ENCODE data around the gene DTHD1. TPM values are rescaled to one million over a fixed set of nuclear protein-coding genes. Genes with fewer than 3 reads are reported as not detected.
A peak's percentile ranks its signal among the peaks of the same experiment; 100 is the strongest.

DTHD1 gene
- not detected in 3 replicates for total RNA-seq

DNA sequence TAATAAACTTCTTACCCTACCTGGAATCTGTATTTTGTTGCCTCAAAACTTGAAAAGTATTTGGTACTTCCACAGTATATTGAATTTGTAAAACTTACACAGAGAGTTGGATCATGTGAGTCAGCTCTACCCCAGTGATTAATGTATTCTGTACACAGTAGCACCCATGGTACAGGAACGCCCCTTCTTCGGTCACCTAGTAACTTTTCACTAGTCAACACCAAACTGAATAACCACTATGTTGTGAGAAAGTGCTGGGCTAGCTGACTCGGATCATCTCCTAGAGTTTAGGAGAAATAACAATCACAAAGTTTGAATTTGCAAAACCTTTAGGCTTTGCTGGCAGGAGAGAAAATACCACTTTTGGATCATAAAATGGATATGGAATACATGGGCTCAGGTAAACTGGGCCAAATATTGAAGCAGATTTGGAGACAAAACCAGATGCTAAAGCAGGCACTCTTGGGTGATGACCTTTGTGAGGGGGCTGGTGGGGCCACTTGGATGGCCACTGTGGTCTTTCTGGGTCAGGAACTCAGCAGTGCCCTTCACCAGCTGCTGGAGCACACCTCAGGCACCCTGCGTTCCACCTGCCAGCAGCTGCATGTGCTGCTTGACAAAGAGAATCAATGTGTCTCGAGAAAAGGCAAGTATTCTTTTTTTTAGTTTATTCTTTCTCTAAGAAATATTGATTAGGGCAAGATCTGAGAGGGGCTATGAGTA lies at the start of gene DTHD1:
Gene DTHD1, plus strand, starts transcription at position 233 of the 723 bp plus-strand sequence. Its CDS starts 143 bp downstream, at position 376.
- H3K27me3 Mint-ChIP-seq (ENCODE audit: low read depth), result peaks cover 1% of the 10 kb centered on the region
- TF ChIP-seq, protein P1, sequence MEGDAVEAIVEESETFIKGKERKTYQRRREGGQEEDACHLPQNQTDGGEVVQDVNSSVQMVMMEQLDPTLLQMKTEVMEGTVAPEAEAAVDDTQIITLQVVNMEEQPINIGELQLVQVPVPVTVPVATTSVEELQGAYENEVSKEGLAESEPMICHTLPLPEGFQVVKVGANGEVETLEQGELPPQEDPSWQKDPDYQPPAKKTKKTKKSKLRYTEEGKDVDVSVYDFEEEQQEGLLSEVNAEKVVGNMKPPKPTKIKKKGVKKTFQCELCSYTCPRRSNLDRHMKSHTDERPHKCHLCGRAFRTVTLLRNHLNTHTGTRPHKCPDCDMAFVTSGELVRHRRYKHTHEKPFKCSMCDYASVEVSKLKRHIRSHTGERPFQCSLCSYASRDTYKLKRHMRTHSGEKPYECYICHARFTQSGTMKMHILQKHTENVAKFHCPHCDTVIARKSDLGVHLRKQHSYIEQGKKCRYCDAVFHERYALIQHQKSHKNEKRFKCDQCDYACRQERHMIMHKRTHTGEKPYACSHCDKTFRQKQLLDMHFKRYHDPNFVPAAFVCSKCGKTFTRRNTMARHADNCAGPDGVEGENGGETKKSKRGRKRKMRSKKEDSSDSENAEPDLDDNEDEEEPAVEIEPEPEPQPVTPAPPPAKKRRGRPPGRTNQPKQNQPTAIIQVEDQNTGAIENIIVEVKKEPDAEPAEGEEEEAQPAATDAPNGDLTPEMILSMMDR (IDR thresholded peaks at IDR 0.05; ENCODE audit: unreplicated experiment), result no peak
- peaks cover 5% of the 10 kb centered on the region for H3K9me3 Mint-ChIP-seq
- H3K36me3 Mint-ChIP-seq, result no peaks in the 10 kb centered on the region
- H3K4me3 Mint-ChIP-seq, result no peak within 1 kb of the TSS
- peak within 1 kb of the TSS; percentile 85 for H3K27ac Mint-ChIP-seq
- peaks cover 20% of the 10 kb centered on the region for H3K4me1 Mint-ChIP-seq
- DNase-seq (ENCODE audit: low spot score in 2 of 2, unreplicated experiment in 2 of 2), result no peak

DNA sequence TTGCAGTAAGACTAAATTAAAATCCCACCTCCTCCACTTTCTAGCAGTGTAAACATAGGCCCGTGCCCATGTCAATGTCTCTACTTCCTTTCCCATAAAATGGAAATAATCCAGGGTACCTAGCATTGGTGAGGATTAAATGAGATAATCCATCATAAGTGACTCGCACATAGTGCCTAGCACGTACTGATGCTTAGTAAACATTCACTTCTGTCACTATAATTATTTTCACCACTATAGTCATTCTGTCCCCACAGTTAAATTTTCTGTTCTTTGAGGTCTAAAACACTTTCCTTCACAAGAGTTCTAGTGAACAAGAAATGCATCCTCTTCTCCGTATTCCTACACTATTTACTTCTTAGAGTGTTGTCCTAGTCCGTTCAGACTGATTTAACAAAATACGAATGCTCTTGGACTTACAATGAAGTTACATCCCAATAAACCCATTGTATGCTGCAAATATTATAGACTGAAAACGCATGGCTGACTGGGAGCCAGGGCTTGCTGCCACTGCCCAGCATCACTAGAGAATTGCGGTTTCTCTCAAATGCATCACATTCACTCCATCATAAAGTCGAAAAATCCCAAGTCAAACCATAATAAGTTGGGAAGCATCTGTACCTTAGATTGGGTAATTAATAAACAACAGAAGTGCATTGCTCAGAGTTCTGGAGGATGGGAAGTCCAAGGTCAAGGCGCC lies 47.7 kb upstream of the DTHD1 start:
- H3K4me1 Mint-ChIP-seq, result no peaks in the 10 kb centered on the region
- H3K27ac Mint-ChIP-seq, result no peak overlapping the region
- peaks cover 19% of the 10 kb centered on the region for H3K36me3 Mint-ChIP-seq
- H3K4me3 Mint-ChIP-seq, result no peak overlapping the region
- no peak for DNase-seq (ENCODE audit: low spot score in 2 of 2, unreplicated experiment in 2 of 2)
- peaks cover 32% of the 10 kb centered on the region for H3K9me3 Mint-ChIP-seq
- TF ChIP-seq, protein P1 (IDR thresholded peaks at IDR 0.05; ENCODE audit: unreplicated experiment), result no peak
- no peaks in the 10 kb centered on the region for H3K27me3 Mint-ChIP-seq (ENCODE audit: low read depth)

DNA sequence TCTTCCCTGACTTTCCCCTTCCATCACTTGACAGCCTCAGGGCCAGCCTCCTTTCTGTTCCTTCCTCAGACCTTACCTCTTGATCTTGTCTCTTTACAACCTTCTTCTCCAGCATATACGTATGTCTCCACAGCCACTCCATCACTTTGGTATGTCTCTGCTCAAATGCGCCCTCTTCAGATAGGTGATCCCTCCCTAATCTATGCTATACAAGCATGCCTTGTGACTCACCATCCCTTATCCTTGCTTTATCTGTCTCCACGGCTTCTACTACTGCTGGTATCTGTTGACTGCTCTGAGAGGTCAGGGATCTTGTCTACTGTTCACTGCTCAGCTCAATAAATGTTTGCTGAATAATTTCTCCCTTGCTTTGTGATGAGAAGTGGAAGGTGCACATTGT lies 46.1 kb upstream of the DTHD1 start:
- H3K9me3 Mint-ChIP-seq, result peaks cover 38% of the 10 kb centered on the region
- peaks cover 20% of the 10 kb centered on the region for H3K36me3 Mint-ChIP-seq
- no peak for DNase-seq (ENCODE audit: low spot score in 2 of 2, unreplicated experiment in 2 of 2)
- H3K4me3 Mint-ChIP-seq, result no peak overlapping the region
- TF ChIP-seq, protein P1 (IDR thresholded peaks at IDR 0.05; ENCODE audit: unreplicated experiment), result no peak
- H3K4me1 Mint-ChIP-seq, result peaks cover under 1% of the 10 kb centered on the region
- no peaks in the 10 kb centered on the region for H3K27me3 Mint-ChIP-seq (ENCODE audit: low read depth)
- no peak overlapping the region for H3K27ac Mint-ChIP-seq

DNA sequence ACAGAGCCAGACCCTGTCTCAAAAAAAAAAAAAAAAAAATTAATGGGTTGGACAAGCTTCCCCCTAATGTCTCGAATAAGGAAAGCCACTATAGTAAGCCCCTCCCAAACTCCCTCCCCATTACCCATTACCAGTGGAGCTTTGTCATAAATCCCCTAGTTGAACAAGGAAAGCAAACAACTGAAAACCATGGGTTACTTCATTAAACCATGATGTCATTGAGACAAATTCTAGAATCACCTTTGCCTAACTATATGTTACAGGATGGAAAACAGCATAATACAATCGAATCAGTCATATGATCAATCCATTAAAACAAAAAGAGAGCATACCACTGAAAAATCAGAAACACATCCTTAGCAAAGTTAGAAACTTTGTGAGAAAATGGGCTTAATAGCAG lies 45.3 kb upstream of the DTHD1 start:
- peaks cover 38% of the 10 kb centered on the region for H3K9me3 Mint-ChIP-seq
- no peak for DNase-seq (ENCODE audit: low spot score in 2 of 2, unreplicated experiment in 2 of 2)
- TF ChIP-seq, protein P1 (IDR thresholded peaks at IDR 0.05; ENCODE audit: unreplicated experiment), result no peak
- H3K4me3 Mint-ChIP-seq, result no peak overlapping the region
- H3K27me3 Mint-ChIP-seq (ENCODE audit: low read depth), result no peaks in the 10 kb centered on the region
- peaks cover 2% of the 10 kb centered on the region for H3K4me1 Mint-ChIP-seq
- H3K36me3 Mint-ChIP-seq, result peaks cover 20% of the 10 kb centered on the region
- H3K27ac Mint-ChIP-seq, result no peak overlapping the region

DNA sequence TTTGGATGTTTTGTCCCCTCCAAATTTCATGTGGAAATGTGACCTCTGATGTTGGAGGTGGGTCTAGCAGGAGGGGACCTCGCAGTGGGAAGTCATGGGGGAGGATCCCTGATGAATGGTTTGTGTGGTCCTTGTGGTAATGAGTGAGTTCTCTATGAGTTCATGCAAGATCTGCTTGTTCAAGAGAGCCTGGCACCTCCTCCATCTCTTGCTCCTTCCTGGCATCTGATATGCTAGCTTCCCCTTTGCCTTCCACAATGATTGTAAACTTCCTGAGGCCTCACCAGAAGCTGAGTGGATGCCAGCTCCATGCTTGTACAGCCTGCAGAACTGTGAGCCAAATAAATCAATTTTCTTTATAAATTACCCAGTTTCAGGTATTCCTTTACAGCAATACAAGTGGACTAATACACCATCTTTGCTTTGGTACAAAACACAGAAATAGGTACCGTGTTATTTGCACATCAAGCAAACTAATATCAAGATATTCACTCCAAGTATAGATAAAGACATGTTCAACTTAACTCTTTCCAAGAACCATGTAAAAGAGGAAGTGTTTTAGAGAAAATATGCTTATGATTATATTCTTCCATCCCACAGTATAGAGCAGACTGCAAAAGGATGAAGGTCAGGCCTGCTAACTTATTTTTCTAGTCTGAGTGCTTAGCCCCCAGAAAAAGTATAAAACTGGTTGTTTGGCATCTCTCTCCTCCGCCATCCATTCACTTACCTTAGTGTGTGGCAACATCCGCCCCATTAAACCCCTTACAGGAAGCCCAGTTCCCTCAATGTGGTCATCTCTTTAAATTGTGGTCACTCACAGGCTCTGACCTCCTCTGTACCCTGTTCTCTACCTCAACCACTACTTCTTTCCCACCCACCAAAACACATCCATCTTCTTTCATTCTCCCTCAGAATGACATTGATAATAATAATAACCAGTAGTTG lies 43.8 kb upstream of the DTHD1 start:
- Mint-ChIP-seq H3K9me3 (peaks cover 31% of the 10 kb centered on the region), H3K4me3 (no peak overlapping the region), H3K4me1 (peaks cover 12% of the 10 kb centered on the region), H3K27me3 (ENCODE audit: low read depth) (peaks cover 2% of the 10 kb centered on the region), H3K27ac (no peak overlapping the region), H3K36me3 (peaks cover 20% of the 10 kb centered on the region)
- TF ChIP-seq, protein P1 (IDR thresholded peaks at IDR 0.05; ENCODE audit: unreplicated experiment), result no peak
- DNase-seq (ENCODE audit: low spot score in 2 of 2, unreplicated experiment in 2 of 2), result no peak

Measured in mesothelial cell of epicardium (in vitro differentiated cells).